ENCODE measurements around the gene PCDHGA1. TPM values are rescaled to one million over a fixed set of nuclear protein-coding genes. Genes with fewer than 3 reads are reported as not detected.

PCDHGA1 gene
- total and polyA plus RNA-seq, 2 of the 4 experiments (the other 2 are of a cell fraction), result 0.90 to 0.92 TPM

DNA sequence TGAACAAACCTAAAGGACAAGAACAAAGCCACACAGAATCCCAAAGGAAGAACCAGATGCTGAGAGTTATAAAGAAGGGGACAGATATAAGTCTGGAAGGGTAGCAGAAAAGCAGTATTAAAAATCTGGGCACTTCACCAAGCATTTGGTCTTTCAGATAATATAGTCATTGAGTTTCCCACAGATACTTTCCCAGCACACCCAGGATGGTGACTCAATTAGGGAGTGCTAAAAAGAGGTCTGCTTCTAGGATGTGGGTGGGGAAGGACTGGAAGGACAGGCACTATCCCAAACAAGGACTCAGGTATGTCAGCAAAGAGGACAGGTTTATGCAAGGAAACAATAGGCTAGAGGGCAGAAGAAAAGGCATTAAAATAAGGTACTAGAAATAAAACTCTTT, 229.1 kb downstream of the PCDHGA1 start:
- Histone ChIP-seq H3K23ac (ENCODE audit: low read depth, low read length) (peak overlapping the region; percentile 35; the same call in 1 of the 2 replicates), H4K5ac (ENCODE audit: low read depth, low read length) (peak overlapping the region; percentile 95), H2BK15ac (ENCODE audit: low read depth, low read length) (peak overlapping the region; percentile 80; the same call in 1 of the 3 replicates), H2BK20ac (ENCODE audit: low read depth, low read length) (no peak overlapping the region), H2BK120ac (ENCODE audit: low read depth, low read length) (peak overlapping the region; percentile 82), H3K4ac (ENCODE audit: low read depth, low read length) (peak overlapping the region; percentile 84), H3K27me3 (ENCODE audit: control insufficient read depth, insufficient read depth, low read length) (no peaks in the 10 kb centered on the region), H2AK9ac (replicated peaks; ENCODE audit: low read depth, low read length, poor library complexity) (peak overlapping the region; percentile 47), H3K36me3 (ENCODE audit: control insufficient read depth, insufficient read depth, low read length) (no peaks in the 10 kb centered on the region), H2AFZ (replicated peaks; ENCODE audit: low read length, poor library complexity) (no peak overlapping the region), H3K79me1 (ENCODE audit: low read depth in 1 of 2, low read length in 2 of 2) (peaks cover 5 to 15% of the 10 kb centered on the region in 2 experiments), H4K20me1 (ENCODE audit: insufficient read depth, low read length) (no peaks in the 10 kb centered on the region), H3K9ac (ENCODE audit: low read depth, low read length) (peak overlapping the region; percentile 51; the same call in 1 of the 2 replicates), H4K8ac (ENCODE audit: low read depth in 2 of 2, low read length in 2 of 2) (peak overlapping the region; percentile 59 to 72; a peak in 3 of 4 replicates), H4K91ac (ENCODE audit: insufficient read depth, low read depth, low read length) (peak overlapping the region; percentile 64; the same call in 1 of the 2 replicates), H3K18ac (ENCODE audit: low read depth, low read length) (peak overlapping the region; percentile 59; the same call in 1 of the 2 replicates), H3K9me1 (ENCODE audit: insufficient read depth, low read length) (no peaks in the 10 kb centered on the region), H3K9me3 (ENCODE audit: control insufficient read depth, insufficient read depth, low read length) (no peaks in the 10 kb centered on the region), H2BK5ac (ENCODE audit: low read depth, low read length, poor library complexity, severe bottlenecking) (peak overlapping the region; percentile 66), H3K4me3 (ENCODE audit: insufficient read depth, low read depth, low read length) (no peak overlapping the region), H3K4me1 (ENCODE audit: control insufficient read depth, insufficient read depth, low read length) (peaks cover 7% of the 10 kb centered on the region), H3K27ac (ENCODE audit: insufficient read depth, low read length) (peak overlapping the region; percentile 85; the same call in 1 of the 2 replicates), H3K4me2 (ENCODE audit: low read depth, low read length) (no peak overlapping the region), H2AK5ac (ENCODE audit: low read depth, low read length) (peak overlapping the region; percentile 97), H3K56ac (ENCODE audit: extremely low read depth, insufficient read depth, low read length) (no peak overlapping the region), H3K14ac (replicated peaks; ENCODE audit: low read depth, low read length) (peak overlapping the region; percentile 54; the same call in 1 of the 2 replicates)
- peak; percentile 73 for DNase-seq
- dilution Hi-C loops (cut with HindIII; ENCODE audit: low sequenced_read_pairs, unreplicated experiment), result no loop called here
- ChIA-PET POLR2A (ENCODE audit: unreplicated experiment) (no interaction called here), CTCF (interaction anchor here (0.6 to 2.7 kb wide), 6 partner anchors 8 to 162 kb away, joined by 3 to 34 read pairs (median 17); partner anchors contain the start of genes PCDHGA10, PCDHGB5 and PCDHGB7)
- BruUV-seq (replicated peaks), result no TSS peak
- in situ Hi-C loops (cut with MboI; ENCODE audit: low sequenced_read_pairs), result no loop called here
- no peak for ATAC-seq (ENCODE audit: low read depth)
- TF ChIP-seq MXI1 (IDR thresholded peaks at IDR 0.05; ENCODE audit: borderline replicate concordance, low read depth, low read length) (no peak), RAD21 (IDR thresholded peaks at IDR 0.05; ENCODE audit: low read length) (no peak), SMC3 (IDR thresholded peaks at IDR 0.05; ENCODE audit: low read depth, low read length) (no peak), CHD1 (IDR thresholded peaks at IDR 0.05; ENCODE audit: low read depth, low read length) (no peak), CEBPB (IDR thresholded peaks at IDR 0.05; ENCODE audit: low read depth, low read length) (no peak), NFE2L2 (IDR thresholded peaks at IDR 0.05; ENCODE audit: low read depth, low read length) (no peak), MAZ (IDR thresholded peaks at IDR 0.05; ENCODE audit: borderline replicate concordance, low read depth, low read length) (no peak), MAFK (IDR thresholded peaks at IDR 0.05; ENCODE audit: low read depth, low read length) (no peak), USF2 (IDR thresholded peaks at IDR 0.05; ENCODE audit: low read depth, low read length) (no peak), RFX5 (IDR thresholded peaks at IDR 0.05; ENCODE audit: low read depth, low read length) (no peak), FOS (IDR thresholded peaks at IDR 0.05; ENCODE audit: low read depth, low read length) (no peak), BHLHE40 (IDR thresholded peaks at IDR 0.05; ENCODE audit: low read depth, low read length) (no peak), POLR2A (IDR thresholded peaks at IDR 0.05; ENCODE audit: low read depth, low read length) (no peak), RCOR1 (IDR thresholded peaks at IDR 0.05; ENCODE audit: insufficient replicate concordance, low read length) (no peak)
- TF ChIP-seq, protein P1, sequence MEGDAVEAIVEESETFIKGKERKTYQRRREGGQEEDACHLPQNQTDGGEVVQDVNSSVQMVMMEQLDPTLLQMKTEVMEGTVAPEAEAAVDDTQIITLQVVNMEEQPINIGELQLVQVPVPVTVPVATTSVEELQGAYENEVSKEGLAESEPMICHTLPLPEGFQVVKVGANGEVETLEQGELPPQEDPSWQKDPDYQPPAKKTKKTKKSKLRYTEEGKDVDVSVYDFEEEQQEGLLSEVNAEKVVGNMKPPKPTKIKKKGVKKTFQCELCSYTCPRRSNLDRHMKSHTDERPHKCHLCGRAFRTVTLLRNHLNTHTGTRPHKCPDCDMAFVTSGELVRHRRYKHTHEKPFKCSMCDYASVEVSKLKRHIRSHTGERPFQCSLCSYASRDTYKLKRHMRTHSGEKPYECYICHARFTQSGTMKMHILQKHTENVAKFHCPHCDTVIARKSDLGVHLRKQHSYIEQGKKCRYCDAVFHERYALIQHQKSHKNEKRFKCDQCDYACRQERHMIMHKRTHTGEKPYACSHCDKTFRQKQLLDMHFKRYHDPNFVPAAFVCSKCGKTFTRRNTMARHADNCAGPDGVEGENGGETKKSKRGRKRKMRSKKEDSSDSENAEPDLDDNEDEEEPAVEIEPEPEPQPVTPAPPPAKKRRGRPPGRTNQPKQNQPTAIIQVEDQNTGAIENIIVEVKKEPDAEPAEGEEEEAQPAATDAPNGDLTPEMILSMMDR (conservative IDR thresholded peaks at IDR 0.05; ENCODE audit: low read depth, low read length), result no peak
- TF ChIP-seq, protein P2, sequence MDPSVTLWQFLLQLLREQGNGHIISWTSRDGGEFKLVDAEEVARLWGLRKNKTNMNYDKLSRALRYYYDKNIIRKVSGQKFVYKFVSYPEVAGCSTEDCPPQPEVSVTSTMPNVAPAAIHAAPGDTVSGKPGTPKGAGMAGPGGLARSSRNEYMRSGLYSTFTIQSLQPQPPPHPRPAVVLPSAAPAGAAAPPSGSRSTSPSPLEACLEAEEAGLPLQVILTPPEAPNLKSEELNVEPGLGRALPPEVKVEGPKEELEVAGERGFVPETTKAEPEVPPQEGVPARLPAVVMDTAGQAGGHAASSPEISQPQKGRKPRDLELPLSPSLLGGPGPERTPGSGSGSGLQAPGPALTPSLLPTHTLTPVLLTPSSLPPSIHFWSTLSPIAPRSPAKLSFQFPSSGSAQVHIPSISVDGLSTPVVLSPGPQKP (IDR thresholded peaks at IDR 0.05; ENCODE audit: borderline replicate concordance, low read depth, low read length), result no peak
- intact Hi-C loops (cut with micrococcal nuclease), result no loop called here
